Caco-2 (cell line): Measurements from ENCODE around the gene TCHH. TPM values are rescaled to one million over a fixed set of nuclear protein-coding genes. Genes with fewer than 3 reads are reported as not detected.
"Not testable (repeated sequence)": the region's sequence is repeated elsewhere in the genome, so short reads cannot be mapped to it uniquely, and the experiment has no call there.

Experiments
- BruUV-seq: library from RNA; stranded (reverse); fragments of 400-500 nt; replicated peaks from 2 replicates; lab custom pipeline; 2021; lab: Mats Ljungman, UMichigan
- CTCF ChIA-PET: fragments of 300-600 bp; sonication (Branson Sonifier 250); formaldehyde crosslinking; loops from one replicate; lab custom pipeline; 2022; ENCODE audit warnings: antibody characterized with exemption; lab: Charles Lee
- POLR2A ChIA-PET: fragments of 300-600 bp; sonication (Branson Sonifier 250); formaldehyde crosslinking; loops from one replicate; lab custom pipeline; 2022; ENCODE audit warnings: antibody characterized with exemption; lab: Charles Lee
- DNase-seq, 2 experiments: peaks; one replicate each; pipeline versions ENCODE4 v3.0.0 to v3.0.0-alpha.2; 2020 to 2022
- H3K27me3 ChIP-seq: replicated peaks from 2 replicates; pipeline ENCODE4 v1.6.0; 2011; ENCODE audit warnings: low read length; ENCODE audit not compliant: control insufficient read depth, insufficient read depth
- H3K36me3 ChIP-seq: 2 replicates; pipeline ENCODE4 v1.5.1; 2011; ENCODE audit warnings: low read length; ENCODE audit not compliant: control insufficient read depth, insufficient read depth
- H3K4me1 ChIP-seq: fragments of 250-450 bp; sonication (Bioruptor Pico); 2 replicates; pipeline ENCODE4 v1.5.1; 2020; ENCODE audit warnings: mild to moderate bottlenecking
- H3K4me3 ChIP-seq: 2 replicates; pipeline ENCODE4 v1.5.1; 2011; ENCODE audit warnings: low read depth, mild to moderate bottlenecking, control low read depth, low read length
- H3K9me3 ChIP-seq: fragments of 250-450 bp; sonication (Bioruptor Pico); 2 replicates; pipeline ENCODE4 v1.5.1; 2020; ENCODE audit warnings: mild to moderate bottlenecking, moderate library complexity
- H3K27ac Mint-ChIP-seq: one replicate; pipeline ENCODE4 v1.8.0; 2022; ENCODE audit warnings: mixed read lengths; ENCODE audit not compliant: unreplicated experiment
- H3K27me3 Mint-ChIP-seq: one replicate; pipeline ENCODE4 v1.8.0; 2022; ENCODE audit warnings: mixed read lengths; ENCODE audit not compliant: insufficient read depth, unreplicated experiment
- H3K36me3 Mint-ChIP-seq: one replicate; pipeline ENCODE4 v1.8.0; 2022; ENCODE audit warnings: mild to moderate bottlenecking, mixed read lengths; ENCODE audit not compliant: insufficient read depth, unreplicated experiment
- H3K4me1 Mint-ChIP-seq: one replicate; pipeline ENCODE4 v1.8.0; 2022; ENCODE audit warnings: low read depth, mixed read lengths; ENCODE audit not compliant: unreplicated experiment
- H3K4me3 Mint-ChIP-seq: one replicate; pipeline ENCODE4 v1.8.0; 2022; ENCODE audit warnings: mild to moderate bottlenecking, moderate library complexity, mixed read lengths; ENCODE audit not compliant: unreplicated experiment
- H3K9me3 Mint-ChIP-seq: one replicate; pipeline ENCODE4 v1.8.0; 2022; ENCODE audit warnings: mixed read lengths; ENCODE audit not compliant: unreplicated experiment
- CTCF ChIP-seq, 2 experiments: fragments of 200-600 bp in 1 of 2; IDR thresholded peaks; 1 replicate in 1 of 2; 2 replicates in 1 of 2; pipeline versions ENCODE4 v1.5.1 to v1.8.0; 2011 to 2022; ENCODE audit warnings: antibody characterized with exemption in 1 of 2, control low read depth in 1 of 2, inconsistent platforms in 1 of 2, low read depth in 1 of 2, low read length in 1 of 2, mild to moderate bottlenecking in 1 of 2, moderate library complexity in 1 of 2; ENCODE audit not compliant: insufficient read depth in 1 of 2, severe bottlenecking in 1 of 2, unreplicated experiment in 1 of 2
- intact Hi-C: fragments of 100-400 bp; cut with micrococcal nuclease; formaldehyde crosslinking; loops from one replicate; pipeline ENCODE4 v1.10.0; 2022; ENCODE audit not compliant: unreplicated experiment
- total RNA-seq: library from RNA; stranded (reverse); gene quantifications from 2 replicates; pipeline ENCODE4 v1.2.3, GENCODE V29; 2022

Gene TCHH
- total RNA-seq, 1 experiment from 2014 or later: 0.54 TPM

DNA sequence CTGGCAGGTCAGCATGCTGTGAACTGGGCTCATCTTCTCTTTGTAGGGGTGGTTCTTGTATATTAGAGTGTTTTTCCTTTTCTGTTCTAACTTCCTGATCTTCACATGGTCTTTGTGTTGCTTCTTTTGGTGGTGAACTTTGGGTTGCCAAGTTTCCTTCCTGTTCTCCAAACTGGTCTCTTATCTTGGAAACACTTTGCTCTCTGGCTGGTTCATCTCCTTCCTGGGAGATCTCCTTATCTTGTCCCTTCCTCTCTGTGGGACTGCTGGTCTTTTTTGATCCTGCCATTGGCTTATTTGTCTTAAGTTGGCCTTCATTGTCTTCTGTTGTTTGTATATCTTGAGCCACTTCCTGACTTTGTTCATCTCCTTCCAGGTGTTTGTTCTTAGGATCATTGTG, 28.5 kb downstream of the TCHH start:
- no peaks in the 10 kb centered on the region for H3K4me1 Mint-ChIP-seq
- no TSS peak for BruUV-seq
- no peak overlapping the region for H3K4me3 Mint-ChIP-seq
- no peak for TF ChIP-seq CTCF (IDR thresholded peaks at IDR 0.05; ENCODE audit: insufficient read depth in 1 of 2, low read depth in 1 of 2, low read length in 1 of 2, severe bottlenecking in 1 of 2, unreplicated experiment in 1 of 2)
- DNase-seq: no peak
- Histone ChIP-seq H3K4me1 (no peaks in the 10 kb centered on the region), H3K27me3 (no peaks in the 10 kb centered on the region), H3K36me3 (no peaks in the 10 kb centered on the region), H3K9me3 (no peaks in the 10 kb centered on the region), H3K4me3 (no peak overlapping the region)
- peaks cover 12% of the 10 kb centered on the region for H3K27me3 Mint-ChIP-seq
- H3K36me3 Mint-ChIP-seq: no peaks in the 10 kb centered on the region
- intact Hi-C loops: no loop called here
- POLR2A ChIA-PET: no interaction called here
- no peaks in the 10 kb centered on the region for H3K9me3 Mint-ChIP-seq
- H3K27ac Mint-ChIP-seq: no peak overlapping the region
- CTCF ChIA-PET: no interaction called here

GRCh38 chr1:152084853-152085252, 30.4 kb downstream of the TCHH start:
- CTCF ChIA-PET: no interaction called here
- POLR2A ChIA-PET: no interaction called here
- Histone ChIP-seq H3K4me1 (no peaks in the 10 kb centered on the region), H3K27me3 (no peaks in the 10 kb centered on the region), H3K4me3 (no peak overlapping the region), H3K36me3 (no peaks in the 10 kb centered on the region), H3K9me3 (no peaks in the 10 kb centered on the region)
- BruUV-seq: no TSS peak
- H3K36me3 Mint-ChIP-seq: no peaks in the 10 kb centered on the region
- H3K27ac Mint-ChIP-seq: no peak overlapping the region
- peaks cover 5% of the 10 kb centered on the region for H3K27me3 Mint-ChIP-seq
- no peak for TF ChIP-seq CTCF (IDR thresholded peaks at IDR 0.05; ENCODE audit: insufficient read depth in 1 of 2, low read depth in 1 of 2, low read length in 1 of 2, severe bottlenecking in 1 of 2, unreplicated experiment in 1 of 2)
- H3K9me3 Mint-ChIP-seq: no peaks in the 10 kb centered on the region
- intact Hi-C loops: no loop called here
- H3K4me3 Mint-ChIP-seq: no peak overlapping the region
- no peak for DNase-seq
- no peaks in the 10 kb centered on the region for H3K4me1 Mint-ChIP-seq

DNA sequence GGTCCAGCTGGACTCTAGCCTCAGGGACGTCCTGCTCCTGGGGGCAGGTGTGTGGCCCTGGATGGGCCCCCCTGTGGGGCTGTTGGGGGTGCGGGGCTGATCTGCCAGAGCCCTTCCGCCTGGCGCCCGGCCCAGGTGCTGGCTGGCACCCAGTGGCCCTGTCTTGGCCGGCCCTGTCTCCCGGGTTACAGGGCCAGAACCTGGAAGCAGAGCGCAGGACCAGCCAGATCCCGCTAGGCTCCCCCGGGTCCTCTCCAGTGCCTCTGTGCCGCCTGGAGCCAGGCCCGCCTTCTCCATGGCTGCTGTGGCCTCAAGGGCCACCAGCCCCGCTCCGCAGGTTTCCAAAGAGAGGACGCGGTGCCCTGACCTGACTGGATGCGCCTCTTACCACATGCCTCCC, 34.2 kb downstream of the TCHH start:
- intact Hi-C loops, H3K4me1 ChIP-seq, H3K9me3 Mint-ChIP-seq, POLR2A ChIA-PET, H3K27me3 ChIP-seq, DNase-seq, BruUV-seq, H3K36me3 Mint-ChIP-seq, H3K9me3 ChIP-seq, H3K27ac Mint-ChIP-seq, H3K4me3 ChIP-seq, H3K4me1 Mint-ChIP-seq, H3K36me3 ChIP-seq, CTCF ChIA-PET, H3K4me3 Mint-ChIP-seq: not testable (repeated sequence)
- H3K27me3 Mint-ChIP-seq: peaks cover 13% of the 10 kb centered on the region

- H3K27me3 ChIP-seq, H3K4me1 ChIP-seq, DNase-seq, POLR2A ChIA-PET, H3K4me3 ChIP-seq, H3K9me3 ChIP-seq, H3K36me3 ChIP-seq, H3K4me1 Mint-ChIP-seq, H3K27ac Mint-ChIP-seq, intact Hi-C loops, BruUV-seq, H3K9me3 Mint-ChIP-seq, H3K36me3 Mint-ChIP-seq, H3K4me3 Mint-ChIP-seq, CTCF ChIA-PET: not testable (repeated sequence)
- peaks cover 13% of the 10 kb centered on the region for H3K27me3 Mint-ChIP-seq
Observed at GRCh38 chr1:152080494-152080893, 34.8 kb downstream of the TCHH start.
